Activated CD8-positive, alpha-beta memory T cell treated with anti-CD3 and anti-CD28 coated beads, Interleukin-2, amount 10 ng/mL, durations not matched to agents 7 days and 5 days (primary cell): ENCODE data around the gene LGI4. TPM values are rescaled to one million over a fixed set of nuclear protein-coding genes. Genes with fewer than 3 reads are reported as not detected.
A peak's percentile ranks its signal among the peaks of the same experiment; 100 is the strongest.

ENCODE experiments used
- ATAC-seq: fragments of 150-1000 bp; cut with Tn5 transposase; one replicate; pipeline ENCODE4 v1.10.0; 2021; ENCODE audit warnings: moderate library complexity
- CTCF ChIA-PET: fragments of 350-600 bp; sonication (Branson Sonifier 250); formaldehyde crosslinking; loops from one replicate; lab custom pipeline; 2021; ENCODE audit warnings: antibody characterized with exemption; lab: Charles Lee
- DNase-seq: peaks from one replicate; pipeline ENCODE4 v3.0.0-alpha.2; 2020
- H3K27ac Mint-ChIP-seq: one replicate; pipeline ENCODE4 v1.8.0; 2021; ENCODE audit warnings: mild to moderate bottlenecking, mixed read lengths
- H3K27me3 Mint-ChIP-seq: one replicate; pipeline ENCODE4 v1.8.0; 2021; ENCODE audit warnings: mixed read lengths
- H3K36me3 Mint-ChIP-seq: one replicate; pipeline ENCODE4 v1.8.0; 2021; ENCODE audit warnings: mild to moderate bottlenecking, mixed read lengths
- H3K4me1 Mint-ChIP-seq: one replicate; pipeline ENCODE4 v1.8.0; 2021; ENCODE audit warnings: mixed read lengths
- H3K4me3 Mint-ChIP-seq: one replicate; pipeline ENCODE4 v1.8.0; 2021; ENCODE audit warnings: mild to moderate bottlenecking, moderate library complexity, mixed read lengths
- H3K9me3 Mint-ChIP-seq: one replicate; pipeline ENCODE4 v1.8.0; 2022; ENCODE audit warnings: low read depth, mixed read lengths
- total RNA-seq, 2 experiments: library from RNA; stranded (reverse); gene quantifications; one replicate each; pipeline ENCODE4 v1.2.3, GENCODE V29; 2021

The LGI4 gene
- total RNA-seq, 2 experiments from 2014 or later = not detected

GRCh38 chr19:35143231-35143715 lies 8.4 kb upstream of the LGI4 start, which contains the start of gene FXYD7:
Gene FXYD7 (plus strand): TSS chr19:35143255. CDS start chr19:35143334, 79 bp downstream.
- H3K27ac Mint-ChIP-seq = no peak within 1 kb of the TSS
- H3K4me3 Mint-ChIP-seq = no peak within 1 kb of the TSS
- H3K4me1 Mint-ChIP-seq = peaks cover 25% of the 10 kb centered on the region
- DNase-seq (no peak), ATAC-seq (no peak)
- peaks cover 24% of the 10 kb centered on the region for H3K27me3 Mint-ChIP-seq
- no peaks in the 10 kb centered on the region for H3K36me3 Mint-ChIP-seq
- no peaks in the 10 kb centered on the region for H3K9me3 Mint-ChIP-seq
- CTCF ChIA-PET = interaction anchor here (0.6 to 7.1 kb wide), 9 partner anchors 8 to 122 kb away, joined by 3 to 90 read pairs (median 5); partner anchors contain the start of genes FXYD5 and LGI4

DNA sequence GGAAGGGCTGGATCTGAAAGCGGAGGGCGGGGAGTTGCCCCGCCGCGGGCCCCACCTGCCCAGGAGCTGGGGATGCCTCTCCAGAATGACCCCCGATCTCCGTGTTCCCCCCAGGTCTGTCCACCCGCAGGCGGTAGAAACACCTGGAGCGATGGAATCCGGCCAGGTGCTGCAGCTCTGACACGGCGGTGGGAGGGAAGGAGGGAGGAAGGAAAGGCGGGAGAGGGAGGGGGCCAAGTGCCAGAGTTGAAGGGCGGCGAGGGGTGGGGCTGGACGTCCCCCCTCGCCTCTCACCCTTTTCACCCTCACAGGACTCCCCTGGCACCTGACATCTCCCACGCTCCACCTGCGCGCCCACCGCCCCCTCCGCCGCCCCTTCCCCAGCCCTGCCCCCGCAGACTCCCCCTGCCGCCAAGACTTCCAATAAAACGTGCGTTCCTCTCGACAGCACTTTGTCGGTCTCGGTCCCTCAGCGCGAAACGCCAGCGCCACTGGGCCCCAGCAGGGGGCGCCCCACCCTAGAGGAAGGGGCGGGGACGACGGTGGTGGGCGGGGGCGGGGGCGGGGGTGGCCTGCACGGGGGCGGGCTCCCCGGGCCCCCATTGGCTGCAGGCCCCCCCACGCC lies 7.9 kb upstream of the LGI4 start:
- Mint-ChIP-seq H3K27me3 (peaks cover 24% of the 10 kb centered on the region), H3K9me3 (no peaks in the 10 kb centered on the region), H3K4me1 (peaks cover 25% of the 10 kb centered on the region), H3K4me3 (no peak overlapping the region), H3K27ac (no peak overlapping the region), H3K36me3 (no peaks in the 10 kb centered on the region)
- peak; percentile 24 for ATAC-seq
- CTCF ChIA-PET = interaction anchor here (0.6 to 7.1 kb wide), 24 partner anchors 11 to 153 kb away, joined by 3 to 90 read pairs (median 5); partner anchors contain the start of genes FXYD5 and USF2
- peak; percentile 76 for DNase-seq

DNA sequence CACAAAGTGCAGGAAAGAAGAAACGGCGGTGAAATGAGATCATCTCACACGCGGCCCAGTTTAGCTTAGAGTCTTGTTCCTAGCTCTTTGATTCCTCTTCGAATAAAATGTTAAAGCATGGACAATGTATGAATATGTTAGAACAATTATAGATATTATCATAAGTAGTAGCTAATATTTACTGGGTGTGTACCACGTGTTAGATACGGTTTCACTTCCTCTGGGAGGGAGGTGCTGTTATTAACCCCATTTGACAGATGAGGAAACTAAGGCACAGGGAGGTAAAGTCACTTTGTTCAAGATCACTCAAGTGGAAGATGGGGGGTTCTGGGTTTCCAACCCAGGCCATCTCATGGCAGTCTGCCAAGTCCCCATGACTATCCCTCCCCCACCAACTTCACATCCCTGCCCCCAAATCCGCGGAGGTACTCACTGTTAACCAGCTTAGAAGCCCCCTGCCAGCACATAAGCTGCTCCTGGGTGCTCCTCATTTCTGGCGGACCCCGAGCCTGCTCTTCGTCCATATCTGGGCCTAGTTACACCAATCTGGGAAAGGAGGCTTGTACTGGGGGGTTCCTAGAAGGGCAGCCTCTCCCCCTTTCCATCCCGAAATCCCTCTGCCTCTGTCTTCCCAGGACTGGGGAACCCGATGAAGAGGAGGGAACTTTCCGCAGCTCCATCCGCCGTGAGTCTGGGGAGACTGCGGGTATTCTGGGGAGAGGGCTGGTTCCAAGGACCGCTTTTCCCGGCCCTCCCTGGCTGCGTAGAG lies 7.2 kb upstream of the LGI4 start:
- Mint-ChIP-seq H3K4me1 (peaks cover 25% of the 10 kb centered on the region), H3K9me3 (no peaks in the 10 kb centered on the region), H3K27me3 (peaks cover 29% of the 10 kb centered on the region), H3K27ac (no peak overlapping the region), H3K36me3 (no peaks in the 10 kb centered on the region), H3K4me3 (peak overlapping the region; percentile 72)
- CTCF ChIA-PET = interaction anchor here (0.5 to 7.1 kb wide), 34 partner anchors 8 to 838 kb away, joined by 3 to 90 read pairs (median 4); partner anchors contain the start of genes FXYD5 and USF2
- ATAC-seq = peak; percentile 1
- DNase-seq = no peak

GRCh38 chr19:35140962-35141836 lies 6.3 kb upstream of the LGI4 start:
- Mint-ChIP-seq H3K36me3 (no peaks in the 10 kb centered on the region), H3K27me3 (peaks cover 30% of the 10 kb centered on the region), H3K27ac (peak overlapping the region; percentile 54), H3K4me3 (peak overlapping the region; percentile 72), H3K4me1 (peaks cover 25% of the 10 kb centered on the region), H3K9me3 (no peaks in the 10 kb centered on the region)
- ATAC-seq = peak; percentile 91
- CTCF ChIA-PET = interaction anchor here (0.5 to 7.1 kb wide), 34 partner anchors 9 to 838 kb away, joined by 3 to 90 read pairs (median 4); partner anchors contain the start of genes FXYD5 and USF2
- peak; percentile 96 for DNase-seq

DNA sequence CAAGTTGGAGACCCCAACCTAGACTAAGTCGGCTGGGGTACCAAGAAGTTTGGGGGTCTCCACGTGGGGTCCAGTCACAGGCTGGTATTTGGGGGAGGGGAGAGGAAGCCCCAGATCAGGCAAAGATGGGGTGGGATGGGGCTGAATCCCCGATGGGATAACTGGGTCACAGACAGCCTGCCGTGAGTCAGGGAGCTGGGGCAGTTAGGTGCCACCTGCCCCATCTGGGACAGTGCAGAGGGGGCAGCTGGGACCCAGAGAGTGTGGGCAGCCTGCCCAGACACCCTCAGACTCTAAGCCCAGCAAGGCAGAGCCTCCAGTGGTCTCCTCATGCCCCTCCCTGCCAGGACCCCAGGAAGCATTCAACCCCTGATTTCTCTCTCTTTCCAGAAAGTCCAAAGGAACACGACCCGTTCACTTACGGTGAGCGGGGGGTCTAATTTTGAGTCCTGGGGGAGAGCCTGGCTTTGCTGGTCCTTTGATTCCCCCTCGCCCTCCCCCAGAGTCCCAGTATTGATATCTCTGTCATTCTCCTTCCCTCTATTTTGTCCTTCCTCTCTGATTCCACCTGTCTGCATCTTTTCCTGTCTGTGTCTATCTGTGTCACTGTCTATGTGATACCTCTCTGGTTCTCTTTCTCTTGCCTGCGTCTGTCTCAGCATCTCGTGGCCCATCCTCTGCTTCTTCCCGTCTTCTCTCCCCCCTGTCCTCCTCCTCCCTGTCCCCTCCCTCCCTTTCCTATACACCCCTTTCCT lies 5.5 kb upstream of the LGI4 start:
- Mint-ChIP-seq H3K4me1 (peaks cover 28% of the 10 kb centered on the region), H3K36me3 (no peaks in the 10 kb centered on the region), H3K4me3 (no peak overlapping the region), H3K27me3 (peaks cover 30% of the 10 kb centered on the region), H3K9me3 (no peaks in the 10 kb centered on the region), H3K27ac (no peak overlapping the region)
- ATAC-seq (no peak), DNase-seq (no peak)
- CTCF ChIA-PET = interaction anchor here (1.0 to 7.1 kb wide), 12 partner anchors 10 to 129 kb away, joined by 3 to 90 read pairs (median 10); partner anchors contain the start of genes FXYD5 and USF2

GRCh38 chr19:35138305-35138892 lies 3.5 kb upstream of the LGI4 start, which contains the start of gene FXYD1:
Gene FXYD1 (plus strand): TSS chr19:35138824. CDS start chr19:35140080, 1,256 bp downstream.
- no peak within 1 kb of the TSS for H3K27ac Mint-ChIP-seq
- no peak for ATAC-seq

DNA sequence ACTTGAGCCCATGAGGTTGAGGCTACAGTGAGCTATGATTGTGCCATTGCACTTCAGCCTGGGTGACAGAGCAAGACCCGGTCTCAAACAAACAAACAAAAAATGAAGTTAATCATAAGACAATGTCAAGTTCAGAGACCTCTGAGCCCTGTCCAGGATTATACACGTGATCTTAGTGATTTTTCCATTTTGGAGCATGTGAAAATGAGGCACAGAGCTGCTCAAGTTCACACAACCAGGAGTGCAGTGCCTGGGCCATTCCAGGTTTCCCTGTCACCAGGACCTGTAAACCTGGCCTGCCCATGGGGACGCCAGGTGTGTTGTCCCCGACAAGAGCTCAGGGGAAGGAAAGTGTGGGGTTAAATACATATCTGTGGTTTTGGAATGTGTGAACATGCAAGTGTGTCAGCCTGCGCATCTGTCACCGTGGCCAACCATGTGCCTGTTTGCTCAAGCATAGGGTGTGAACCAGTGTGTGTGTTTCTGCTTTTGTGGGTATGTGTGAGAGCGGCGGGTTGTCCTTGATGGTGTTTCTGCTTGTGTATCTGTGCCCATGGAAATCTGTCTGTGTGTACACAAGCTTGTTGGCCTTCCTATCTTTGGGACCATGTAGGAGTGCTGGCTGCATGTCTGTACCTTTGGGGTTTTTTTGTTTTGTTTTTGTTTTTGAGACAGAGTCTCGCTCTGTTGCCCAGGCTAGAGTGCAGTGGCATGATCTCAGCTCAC lies 2.3 kb upstream of the LGI4 start:
- no peak for DNase-seq
- CTCF ChIA-PET = interaction anchor here (1.2 to 3.6 kb wide), 7 partner anchors 12 to 93 kb away, joined by 3 to 24 read pairs (median 12); partner anchors contain the start of gene FXYD5
- H3K4me1 Mint-ChIP-seq = peaks cover 20% of the 10 kb centered on the region
- ATAC-seq = no peak
- no peaks in the 10 kb centered on the region for H3K9me3 Mint-ChIP-seq
- no peak overlapping the region for H3K4me3 Mint-ChIP-seq
- peaks cover 14% of the 10 kb centered on the region for H3K27me3 Mint-ChIP-seq
- no peaks in the 10 kb centered on the region for H3K36me3 Mint-ChIP-seq
- no peak overlapping the region for H3K27ac Mint-ChIP-seq

More at GRCh38 chr19:35138305-35138892, 3.5 kb upstream of the LGI4 start, which contains the start of gene FXYD1:
- no peaks in the 10 kb centered on the region for H3K9me3 Mint-ChIP-seq
- H3K4me3 Mint-ChIP-seq = no peak within 1 kb of the TSS
- H3K36me3 Mint-ChIP-seq = no peaks in the 10 kb centered on the region
- DNase-seq = no peak
- peaks cover 17% of the 10 kb centered on the region for H3K27me3 Mint-ChIP-seq
- CTCF ChIA-PET = no interaction called here
- H3K4me1 Mint-ChIP-seq = peaks cover 23% of the 10 kb centered on the region

DNA sequence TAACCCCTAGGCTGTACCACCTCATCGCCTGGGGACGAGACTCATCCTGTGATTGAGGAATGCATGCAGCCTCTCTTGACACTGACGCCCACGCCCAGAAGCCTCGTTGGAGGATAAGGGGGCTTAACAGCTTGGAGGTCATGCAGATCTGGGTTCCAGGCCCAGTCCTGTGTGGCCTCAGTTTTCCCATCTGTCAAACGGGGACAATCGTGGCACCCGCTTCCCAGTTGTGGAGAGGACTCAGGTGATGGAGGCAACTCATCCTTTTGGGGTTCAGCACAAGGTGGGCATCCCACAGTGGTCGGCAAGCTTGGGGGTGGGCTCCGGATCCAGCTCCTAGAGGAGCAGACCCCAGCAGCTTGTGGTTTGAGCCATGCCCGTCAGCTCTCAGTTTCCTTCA lies 1.4 kb upstream of the LGI4 start:
- DNase-seq = no peak
- CTCF ChIA-PET = interaction anchor here (0.6 to 3.6 kb wide), 22 partner anchors 9 to 558 kb away, joined by 3 to 24 read pairs (median 4); partner anchors contain the start of genes FXYD3 and FXYD5
- H3K27me3 Mint-ChIP-seq = peaks cover 6% of the 10 kb centered on the region

GRCh38 chr19:35135389-35135909 lies 590 bp upstream of the LGI4 start:
- no peaks in the 10 kb centered on the region for H3K9me3 Mint-ChIP-seq
- H3K4me1 Mint-ChIP-seq = peaks cover 5% of the 10 kb centered on the region
- no peaks in the 10 kb centered on the region for H3K36me3 Mint-ChIP-seq
- CTCF ChIA-PET = interaction anchor here (0.6 to 3.6 kb wide), 26 partner anchors 8 to 559 kb away, joined by 3 to 24 read pairs (median 4); partner anchors contain the start of genes FXYD3 and FXYD5
- peaks cover 6% of the 10 kb centered on the region for H3K27me3 Mint-ChIP-seq
- DNase-seq (peak; percentile 76), ATAC-seq (peak; percentile 83)
- H3K27ac Mint-ChIP-seq = no peak overlapping the region
- no peak overlapping the region for H3K4me3 Mint-ChIP-seq

More for the DNA sequence above, 1.4 kb upstream of the LGI4 start:
- H3K27ac Mint-ChIP-seq = no peak overlapping the region
- H3K36me3 Mint-ChIP-seq = no peaks in the 10 kb centered on the region
- H3K4me3 Mint-ChIP-seq = no peak overlapping the region
- ATAC-seq = no peak
- H3K9me3 Mint-ChIP-seq = no peaks in the 10 kb centered on the region
- peaks cover 11% of the 10 kb centered on the region for H3K4me1 Mint-ChIP-seq

- DNase-seq (no peak), ATAC-seq (no peak)
- peaks cover 6% of the 10 kb centered on the region for H3K27me3 Mint-ChIP-seq
- H3K36me3 Mint-ChIP-seq = no peaks in the 10 kb centered on the region
- no peak overlapping the region for H3K4me3 Mint-ChIP-seq
- CTCF ChIA-PET = interaction anchor here (2.9 to 3.1 kb wide), 2 partner anchors 19 to 67 kb away, joined by 14 to 19 read pairs; partner anchors contain the start of gene FXYD3
- no peaks in the 10 kb centered on the region for H3K9me3 Mint-ChIP-seq
- no peak overlapping the region for H3K27ac Mint-ChIP-seq
- H3K4me1 Mint-ChIP-seq = peaks cover 5% of the 10 kb centered on the region
Observed at GRCh38 chr19:35133826-35134225, 1.0 kb downstream of the LGI4 start.

DNA sequence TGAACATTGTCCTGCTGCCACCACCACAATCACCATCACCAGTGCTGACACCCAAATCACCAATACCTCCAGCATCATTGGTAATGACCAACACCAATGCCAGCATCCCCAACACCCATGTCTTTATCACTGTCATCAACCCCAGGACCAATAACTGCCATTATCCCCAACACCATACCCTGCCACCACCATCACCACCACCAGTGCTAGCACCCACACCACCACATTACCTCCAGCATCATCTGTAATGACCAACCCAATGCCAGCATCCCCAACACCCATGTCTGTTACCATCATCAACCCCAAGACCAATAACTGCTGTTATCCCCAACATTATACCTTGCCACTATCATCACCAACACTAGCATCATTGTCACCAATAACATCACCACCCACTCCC lies 2.6 kb downstream of the LGI4 start:
- no peak for ATAC-seq
- no peak overlapping the region for H3K4me3 Mint-ChIP-seq
- no peak for DNase-seq
- peaks cover 3% of the 10 kb centered on the region for H3K27me3 Mint-ChIP-seq
- no peaks in the 10 kb centered on the region for H3K9me3 Mint-ChIP-seq
- no peaks in the 10 kb centered on the region for H3K36me3 Mint-ChIP-seq
- H3K4me1 Mint-ChIP-seq = peaks cover 5% of the 10 kb centered on the region
- CTCF ChIA-PET = no interaction called here
- H3K27ac Mint-ChIP-seq = no peak overlapping the region
